HuH-7 (cell line): ENCODE measurements around the gene HESX1.

Experiments
- DNase-seq: peaks from one replicate; pipeline ENCODE4 v3.0.0; 2011; ENCODE audit warnings: low spot score

Gene HESX1

DNA sequence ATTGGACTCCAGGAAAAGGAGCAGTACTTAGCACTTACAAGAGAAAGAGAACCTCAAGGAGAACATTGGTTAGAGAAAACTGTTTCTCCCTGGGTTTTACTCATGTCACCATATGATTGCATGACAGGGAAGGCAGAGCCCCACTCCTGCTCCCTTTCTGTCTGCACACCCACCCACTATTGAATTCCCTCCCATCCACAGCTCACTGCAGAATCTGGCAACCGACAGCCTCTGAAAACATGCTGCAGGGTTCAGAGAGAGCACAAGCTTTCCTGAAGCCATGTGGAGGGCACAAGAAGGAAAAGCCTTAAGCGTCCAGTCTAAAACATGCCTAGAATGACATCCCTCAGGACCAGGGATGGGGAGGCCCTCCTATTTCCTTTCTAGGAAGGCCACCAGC lies 31.6 kb downstream of the HESX1 start:
- no peak for DNase-seq

DNA sequence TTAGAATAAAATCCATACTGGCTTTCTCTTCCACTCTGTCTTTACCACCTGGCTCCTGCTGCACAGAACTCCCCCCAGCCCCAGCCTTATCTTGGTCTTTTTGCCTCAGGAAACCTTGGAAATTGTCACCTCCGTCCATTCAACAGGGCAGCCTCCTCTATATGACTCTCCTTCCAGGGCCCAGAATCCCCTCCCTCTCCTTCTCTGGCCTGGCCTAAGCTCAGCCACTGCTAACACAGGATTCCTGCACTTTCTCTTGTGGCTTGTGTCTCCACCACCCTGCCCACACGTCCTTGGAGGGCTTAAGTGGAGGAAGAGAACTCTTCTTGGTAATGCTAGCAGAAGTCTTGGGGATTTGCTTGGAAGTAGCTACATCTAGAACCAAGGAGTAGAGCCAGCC lies 33.1 kb downstream of the HESX1 start:
- no peak for DNase-seq

DNA sequence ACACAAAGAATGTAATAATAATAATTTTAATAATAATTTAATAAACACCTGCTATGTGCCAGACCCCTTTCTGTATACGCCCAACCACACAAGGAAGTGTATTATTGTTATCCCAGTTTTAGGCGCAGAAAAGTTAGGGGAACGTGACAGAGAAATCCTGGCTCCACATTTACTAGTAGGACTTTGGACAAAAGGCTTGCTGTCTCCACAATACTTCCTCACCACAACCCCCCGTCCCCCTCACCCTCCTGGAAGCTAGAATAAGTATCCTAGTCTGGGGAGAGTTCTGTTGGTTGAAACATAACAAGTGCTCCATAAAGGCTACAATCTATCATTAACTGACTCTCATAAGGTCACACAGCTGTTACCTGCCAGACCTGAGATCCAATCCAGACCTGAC lies 34.1 kb downstream of the HESX1 start:
- DNase-seq = no peak

DNA sequence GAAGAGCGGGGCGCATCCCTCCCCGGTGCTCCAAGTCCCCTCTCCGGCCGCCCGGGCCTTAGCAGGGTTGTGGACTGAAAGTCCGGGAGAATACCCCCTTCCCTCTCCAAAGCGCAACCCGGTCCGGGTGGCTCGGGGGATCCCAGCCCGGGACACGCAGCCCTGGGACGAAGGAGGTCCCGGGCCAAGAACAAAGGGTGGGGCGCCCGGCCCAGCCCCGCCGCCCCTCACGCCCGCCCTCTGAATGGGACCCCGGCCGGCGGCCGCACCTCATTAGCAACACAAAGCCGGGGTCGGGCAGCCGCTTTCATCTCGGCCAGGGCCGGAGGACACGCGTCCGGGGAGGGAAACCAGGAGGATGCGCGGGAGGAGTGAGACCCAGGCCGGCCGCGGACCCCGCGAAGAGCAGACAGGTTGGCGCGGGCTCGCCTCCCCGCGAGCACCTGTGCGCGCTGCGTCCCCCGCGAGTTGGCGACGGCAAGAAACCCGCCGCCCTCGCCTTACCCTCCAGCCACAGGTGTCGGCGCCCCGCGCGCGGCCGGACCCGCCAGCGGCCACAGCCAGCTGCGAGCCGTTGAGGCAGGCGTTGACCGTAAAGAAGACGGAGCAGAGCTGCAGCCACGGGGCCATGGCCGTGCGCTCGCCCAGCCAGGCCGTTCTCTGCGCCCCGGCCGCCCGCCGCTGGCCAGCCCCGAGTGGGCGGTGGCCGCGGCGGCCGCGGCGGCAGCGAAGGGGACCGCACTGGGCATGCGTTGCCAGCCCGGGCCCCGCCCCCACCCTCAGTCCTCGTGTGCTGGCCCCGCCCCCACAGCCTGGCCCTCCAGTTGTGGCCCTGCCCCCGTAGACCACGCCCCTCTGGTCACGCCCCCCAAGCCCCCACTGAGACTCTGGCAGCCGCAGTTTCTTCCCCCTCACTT lies 34.9 kb downstream of the HESX1 start, which contains the start of gene IL17RD:
Gene IL17RD (minus strand): TSS at position 697 of the 917 bp plus-strand sequence. CDS start 67 bp downstream, at position 630.
- peak; percentile 62 for DNase-seq

DNA sequence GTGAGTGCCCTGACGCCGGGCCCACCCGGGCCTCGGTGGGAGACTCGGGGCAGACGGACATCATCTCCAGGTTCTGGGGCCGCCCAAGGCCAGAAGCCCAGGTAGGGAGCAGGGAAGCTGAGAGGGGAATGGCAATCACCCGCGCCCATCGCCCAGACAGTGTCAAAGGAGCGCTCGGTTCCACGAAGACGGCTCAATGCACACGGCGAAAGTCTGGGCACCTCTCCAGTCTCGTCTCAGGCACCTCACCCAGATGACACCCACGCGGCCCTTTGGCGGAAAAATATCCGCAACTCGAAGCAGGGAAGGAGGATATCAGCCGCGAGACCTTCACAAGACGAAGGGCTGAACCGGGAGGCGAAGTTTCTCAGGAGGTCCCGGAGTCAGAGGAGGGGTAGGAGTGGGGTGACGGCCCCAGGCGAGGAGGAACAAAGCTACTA lies 35.5 kb downstream of the HESX1 start:
- DNase-seq = no peak

DNA sequence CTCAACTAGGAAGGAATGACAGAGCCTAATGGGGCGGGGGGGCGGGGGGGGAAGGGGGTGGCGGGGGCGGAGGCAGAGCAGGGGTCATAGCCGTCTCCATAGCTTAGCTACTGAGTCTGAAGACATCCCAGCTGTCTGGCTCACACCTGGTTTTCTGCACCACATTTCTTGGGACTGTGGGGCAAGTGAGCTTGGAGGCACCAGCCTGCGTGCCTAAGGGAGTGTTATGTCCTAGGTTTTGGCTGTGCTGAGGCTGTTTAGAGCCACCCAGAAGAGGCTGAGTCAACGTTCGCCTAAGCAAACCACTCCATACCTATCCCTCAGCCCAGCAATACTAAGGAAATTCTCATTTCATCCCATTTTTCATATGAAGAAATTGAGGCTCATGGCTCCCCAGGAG lies 36.0 kb downstream of the HESX1 start:
- DNase-seq = no peak

DNA sequence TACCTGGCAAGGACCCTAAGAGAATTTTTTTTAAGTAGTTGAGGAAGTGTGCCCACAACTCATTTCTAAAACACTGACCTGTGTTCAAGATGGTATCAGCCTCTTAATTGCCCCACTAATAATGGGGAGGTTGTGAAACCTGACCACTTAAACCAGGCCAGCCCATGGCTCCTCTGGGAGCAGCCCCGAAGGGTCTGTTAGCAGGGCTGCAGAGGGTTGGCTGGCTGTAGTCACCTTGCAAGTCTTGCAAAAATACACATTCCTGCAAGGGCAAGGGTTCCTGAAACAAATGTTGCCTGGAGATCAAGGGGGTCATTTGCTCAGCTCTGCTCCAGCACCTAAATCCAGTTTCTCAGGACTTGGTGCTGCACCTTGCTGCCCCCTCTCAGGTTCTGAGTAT lies 37.9 kb downstream of the HESX1 start:
- no peak for DNase-seq

DNA sequence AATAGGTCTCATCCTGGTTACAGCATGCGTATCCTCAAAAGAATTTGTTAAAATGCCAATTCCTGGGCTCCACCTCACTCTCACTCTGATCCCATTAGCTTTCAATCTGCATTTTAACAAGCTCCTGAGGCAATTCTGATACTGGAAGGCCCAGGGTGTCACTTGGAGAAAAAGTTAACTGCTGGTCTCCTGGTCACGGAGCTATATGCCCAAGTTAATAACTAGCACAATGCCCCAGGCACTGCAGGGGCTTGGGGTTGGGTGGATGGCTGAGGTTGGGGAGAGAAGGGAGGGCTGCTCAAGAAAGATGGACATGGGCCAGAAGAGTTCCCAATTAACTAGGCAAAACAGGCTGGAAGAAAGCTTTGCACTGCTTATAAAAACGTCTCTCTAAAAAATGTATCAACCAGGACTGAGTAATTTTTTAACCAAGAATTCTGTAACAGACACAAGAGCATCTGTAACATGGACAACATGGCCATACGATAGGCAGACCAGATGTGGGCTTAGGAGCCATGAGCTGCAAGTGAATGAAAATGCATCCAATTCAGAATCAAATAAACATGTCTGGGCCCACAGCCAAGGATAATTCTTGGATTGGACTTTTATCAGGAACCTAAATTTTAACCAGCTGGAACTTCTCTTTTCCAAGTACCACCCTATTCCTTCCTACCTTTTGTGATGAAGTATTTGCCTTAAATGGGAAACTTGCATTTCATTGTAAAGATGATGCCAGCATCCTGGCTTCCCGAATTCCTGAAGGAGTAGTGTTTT lies 38.8 kb downstream of the HESX1 start:
- DNase-seq = no peak

DNA sequence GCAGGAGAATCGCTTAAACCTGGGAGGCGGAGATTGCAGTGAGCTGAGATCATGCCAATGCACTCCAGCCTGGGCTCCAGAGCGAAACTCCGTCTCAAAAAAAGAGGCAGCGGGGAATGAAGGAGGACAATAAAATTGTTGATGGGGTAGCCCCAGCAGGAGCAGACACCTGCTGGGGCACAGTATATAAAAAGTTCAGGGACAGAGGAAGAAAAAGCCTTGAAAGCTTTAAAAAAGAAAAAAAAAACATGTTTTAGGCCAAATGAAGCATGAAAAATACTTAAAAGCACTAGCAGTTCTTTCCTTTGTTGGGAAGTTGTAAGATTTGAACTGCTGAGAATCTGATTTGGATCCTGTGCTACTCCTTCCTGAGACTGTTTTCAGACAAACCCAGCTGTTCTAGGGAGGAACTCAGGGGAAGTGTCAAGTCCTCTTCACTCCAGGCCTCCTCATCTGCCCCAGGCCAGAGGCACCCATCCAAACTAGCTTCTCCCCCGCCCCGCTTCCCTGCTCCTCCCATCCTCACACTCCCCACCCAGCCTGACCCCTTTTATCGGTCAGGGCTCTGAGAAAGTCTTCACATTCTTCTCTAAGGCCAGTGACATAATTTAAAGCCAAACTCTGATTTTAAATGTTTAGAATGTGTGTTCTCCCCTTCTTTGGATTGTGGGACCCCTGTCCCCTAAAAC lies 39.6 kb downstream of the HESX1 start:
- DNase-seq = no peak

DNA sequence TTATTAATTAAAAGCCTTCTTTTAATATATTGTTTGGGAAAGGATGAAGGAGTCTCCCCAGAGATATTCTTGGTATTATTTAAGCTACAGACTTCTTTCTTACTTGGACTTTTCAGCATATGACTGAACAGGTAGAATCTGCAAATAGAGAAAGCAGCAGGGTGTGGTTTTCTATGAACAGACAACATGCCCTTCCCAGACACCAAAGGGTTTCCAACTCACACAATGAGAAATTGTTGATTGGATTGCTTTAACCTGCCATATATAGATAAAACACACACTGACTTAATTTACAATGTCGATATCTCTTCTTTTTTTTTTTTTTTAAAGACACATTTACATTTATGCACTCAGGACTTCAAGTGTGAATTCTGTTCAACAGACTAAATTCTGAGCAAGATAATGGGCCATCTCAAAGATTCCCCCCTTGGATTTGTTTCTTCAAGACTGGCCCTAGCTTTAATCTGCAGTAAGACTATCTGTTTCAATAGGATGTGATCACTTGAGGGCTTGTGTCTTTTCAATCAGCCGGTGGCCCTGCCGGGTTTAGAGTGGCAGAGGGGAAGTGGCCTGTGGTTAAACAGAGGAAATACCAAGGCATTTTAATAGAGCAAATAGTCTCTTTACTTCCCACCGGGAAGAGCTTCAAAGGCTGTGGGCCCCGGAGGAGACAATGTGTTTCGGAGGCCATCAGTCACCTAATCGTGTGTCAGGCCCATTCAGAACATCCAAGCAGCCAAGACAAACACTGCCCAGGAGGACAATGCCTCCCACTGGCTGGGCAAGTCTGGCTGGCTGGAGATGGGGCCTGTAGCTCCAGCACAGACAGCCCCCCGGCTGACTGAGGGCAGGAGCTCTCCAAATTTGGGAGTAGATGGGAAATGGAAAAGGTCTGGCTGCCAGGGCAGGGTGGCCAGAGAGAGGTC lies 40.7 kb downstream of the HESX1 start:
- DNase-seq = no peak

DNA sequence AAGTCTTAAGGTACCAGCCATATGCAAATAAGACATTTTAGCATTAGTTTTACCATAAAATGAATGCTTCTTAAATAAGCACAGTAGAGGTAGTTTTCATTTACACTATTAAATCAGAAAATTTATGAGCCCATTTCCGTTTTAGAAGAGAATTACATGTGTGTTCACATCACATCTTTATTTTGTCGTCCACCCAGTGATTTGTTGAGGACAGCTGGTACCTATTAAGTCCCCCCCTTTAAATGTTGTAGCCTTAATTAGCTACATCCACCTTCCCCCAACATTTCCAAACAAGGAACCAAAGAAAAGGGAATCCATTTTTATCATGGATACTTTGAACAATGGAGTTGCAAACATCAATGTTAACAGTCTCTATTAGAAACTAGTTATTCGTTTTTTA lies 41.5 kb downstream of the HESX1 start:
- DNase-seq = no peak

DNA sequence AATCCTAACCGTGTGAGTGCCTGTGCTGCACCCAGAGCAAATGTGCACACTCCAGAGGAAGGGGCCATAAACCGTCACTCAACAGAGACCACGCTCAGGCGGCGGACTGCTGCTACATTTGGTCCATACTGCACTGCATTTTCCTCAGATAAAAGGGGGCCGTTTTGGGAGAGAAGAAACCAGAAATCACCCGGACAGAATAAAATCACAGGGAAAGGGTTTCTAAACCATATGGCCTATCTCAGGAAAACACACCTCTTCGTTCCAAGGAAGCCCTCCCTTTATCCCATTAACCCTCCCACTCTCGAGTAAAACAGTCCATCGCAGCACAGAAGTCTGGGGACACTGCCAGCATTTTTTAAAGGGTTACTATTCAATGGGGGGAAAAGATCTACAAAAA lies 42.2 kb downstream of the HESX1 start:
- no peak for DNase-seq

DNA sequence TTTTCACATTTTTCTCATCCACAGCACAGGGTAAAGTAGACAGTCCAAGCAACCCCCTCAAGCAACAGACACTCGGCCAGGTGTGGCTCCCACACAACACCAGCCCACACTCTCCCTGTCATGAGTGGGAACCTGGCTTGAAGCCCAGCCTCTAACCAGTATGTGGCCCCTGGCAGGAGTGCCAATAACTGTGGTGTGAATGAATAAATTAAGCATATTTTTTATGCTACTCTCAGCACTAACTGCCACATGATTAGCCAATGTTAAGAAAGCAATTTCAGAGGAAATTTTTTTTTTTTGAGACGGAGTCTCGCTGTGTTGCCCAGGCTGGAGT lies 44.5 kb downstream of the HESX1 start:
- no peak for DNase-seq

DNA sequence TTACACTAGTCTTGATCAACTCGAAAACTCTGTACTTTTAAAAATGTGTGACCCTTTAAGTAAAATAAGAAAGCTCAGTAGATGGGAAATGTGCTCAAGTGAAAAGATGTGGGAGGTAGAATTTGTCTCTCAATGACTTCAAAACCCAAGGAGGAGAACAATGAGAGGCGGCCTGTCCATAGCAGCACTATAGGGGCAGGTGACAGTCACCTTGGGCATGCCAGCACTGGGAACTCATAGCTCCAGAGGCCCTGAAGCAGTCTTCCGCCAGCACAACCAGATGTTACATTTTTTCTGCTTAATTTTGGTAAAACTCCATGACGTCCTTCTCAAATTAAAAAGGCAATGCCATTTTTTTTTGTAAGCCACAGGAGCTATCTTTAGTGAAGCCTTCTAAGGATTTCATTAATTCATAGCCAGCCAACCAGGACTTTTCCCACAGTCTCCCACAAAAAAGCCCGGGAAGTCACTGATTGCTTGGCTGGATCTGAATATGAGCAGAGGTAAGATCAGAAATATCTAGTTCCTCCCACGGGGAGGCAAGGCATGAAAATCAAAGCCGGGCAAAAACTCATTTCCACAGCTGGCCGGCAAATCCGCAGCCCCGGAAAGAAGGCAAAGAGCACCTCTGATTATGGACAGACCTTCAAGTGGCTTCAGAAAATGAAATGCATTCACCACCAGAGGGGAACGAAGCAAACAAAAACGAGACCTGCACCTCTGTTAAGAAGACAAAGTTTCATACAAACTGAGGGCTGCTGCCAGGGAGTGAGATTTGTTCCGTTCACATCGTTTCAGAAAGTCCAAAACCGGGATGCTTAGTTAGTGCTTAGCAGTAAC lies 45.1 kb downstream of the HESX1 start:
- no peak for DNase-seq

DNA sequence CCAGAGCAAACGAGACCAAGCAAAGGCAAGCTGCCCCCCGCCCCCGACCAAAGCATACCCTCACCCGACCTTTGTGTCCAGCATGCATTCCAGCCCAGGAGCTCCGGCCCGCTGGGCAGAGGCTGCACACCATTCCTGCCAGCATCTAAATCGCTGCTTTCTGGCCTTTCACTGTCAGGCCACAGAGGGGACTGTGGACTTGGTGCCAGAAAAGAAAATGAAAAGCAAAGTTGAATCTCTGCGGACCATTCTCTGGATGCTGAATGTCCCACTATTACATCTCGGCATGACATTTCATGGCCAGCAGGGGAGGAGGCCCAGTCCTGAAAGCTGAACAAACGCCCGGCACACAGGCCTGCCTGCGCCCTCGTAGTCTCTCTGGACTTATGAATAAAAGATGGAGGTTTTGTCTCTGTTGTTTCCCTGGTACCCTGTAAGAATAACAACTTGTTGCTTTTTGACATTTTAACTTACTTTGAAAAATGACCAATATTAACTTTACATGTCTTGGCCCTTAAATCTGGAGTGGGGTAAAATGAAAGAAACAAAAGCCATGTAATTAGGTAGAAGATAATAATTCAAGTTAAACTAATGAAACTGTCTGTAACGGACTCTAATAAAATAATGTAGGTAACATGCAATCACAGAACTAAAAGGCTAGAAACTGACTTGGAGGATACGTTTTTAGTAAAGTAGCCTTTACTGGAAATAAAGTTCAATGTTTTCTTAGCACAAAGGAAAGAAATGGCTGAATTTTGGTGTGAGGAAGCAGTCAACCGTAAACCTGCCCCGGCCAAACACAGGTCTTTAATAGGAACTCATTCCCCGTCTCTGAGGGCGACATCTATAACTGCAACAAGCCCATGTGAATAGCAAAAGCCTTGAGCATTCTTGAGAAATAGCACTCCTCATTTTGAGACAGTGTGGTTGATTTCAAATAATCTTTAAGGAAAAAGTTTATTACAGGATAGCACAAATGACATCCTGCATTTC lies 47.3 kb downstream of the HESX1 start:
- DNase-seq = no peak

DNA sequence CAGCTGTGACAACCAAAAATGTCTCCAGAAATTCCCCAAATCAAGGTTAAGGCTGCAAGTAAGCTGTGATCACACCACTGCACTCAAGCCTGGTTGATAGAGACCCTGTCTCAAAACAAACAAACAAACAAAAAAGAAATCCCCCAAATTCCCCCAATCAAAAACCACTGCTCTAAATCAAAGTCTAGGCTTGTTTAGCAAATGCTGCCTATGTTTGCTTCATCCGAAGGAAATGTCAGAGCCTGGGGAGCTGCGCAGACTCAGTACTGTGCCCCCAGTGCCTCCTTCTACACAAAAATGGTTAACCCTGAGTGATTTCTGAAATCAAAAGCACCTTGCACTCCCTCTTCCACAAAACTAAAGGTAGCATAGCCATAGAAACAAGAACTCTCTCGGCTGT lies 48.0 kb downstream of the HESX1 start:
- no peak for DNase-seq

DNA sequence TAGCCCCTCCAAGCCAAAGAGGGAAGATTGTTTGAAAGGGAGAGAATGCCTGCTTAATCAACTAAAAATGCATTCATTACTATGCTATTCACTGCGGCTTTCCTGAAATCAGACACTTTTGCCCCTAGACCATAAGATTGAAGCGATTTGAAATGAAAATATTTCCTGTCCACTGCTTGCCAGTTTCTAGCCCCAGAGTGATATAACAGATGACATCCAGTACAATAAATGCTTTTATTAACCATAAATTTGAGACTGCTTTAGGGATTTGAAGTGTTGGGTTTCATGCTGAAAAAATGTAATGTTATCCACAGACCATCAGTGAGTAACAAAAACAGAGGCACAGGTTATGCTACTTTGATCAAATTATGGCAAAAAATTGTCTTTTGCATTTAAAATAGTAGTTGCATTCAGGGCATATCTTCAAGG lies 48.7 kb downstream of the HESX1 start:
- DNase-seq = no peak

DNA sequence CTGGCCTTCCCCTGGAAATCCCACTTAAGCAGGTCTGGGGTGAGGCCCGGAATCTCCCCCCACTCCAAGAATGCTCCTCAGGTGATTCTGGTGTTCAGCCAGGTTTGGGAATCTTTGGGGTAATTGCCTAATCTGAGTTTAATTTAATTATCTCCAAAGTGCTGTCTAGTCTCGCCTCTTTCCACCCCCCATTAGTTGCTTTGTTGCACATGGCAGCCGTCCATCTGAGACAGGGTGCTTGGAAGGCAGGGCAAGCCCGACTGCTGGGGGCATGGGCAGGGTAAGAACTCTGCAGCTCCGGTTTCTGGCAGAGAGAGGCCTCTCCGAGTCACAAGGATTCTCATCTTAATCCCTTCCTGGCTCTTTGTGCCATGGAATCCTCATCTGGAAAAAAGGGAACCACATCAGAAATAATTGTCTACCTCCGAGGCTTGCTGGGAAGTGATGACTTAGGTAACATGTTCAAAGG lies 49.6 kb downstream of the HESX1 start:
- DNase-seq = no peak
